LNCAP (cell line): ENCODE data around the gene SLCO4A1.

Experiments used
- TF ChIP-seq, protein P1 (sequence below): fragments of 450-650 bp; IDR thresholded peaks from 2 replicates; pipeline ENCODE4 v1.5.1; 2017; ENCODE audit warnings: mild to moderate bottlenecking

Gene SLCO4A1

GRCh38 chr20:62603907-62604785 is 38.2 kb upstream of the SLCO4A1 start:
- TF ChIP-seq, protein P1, sequence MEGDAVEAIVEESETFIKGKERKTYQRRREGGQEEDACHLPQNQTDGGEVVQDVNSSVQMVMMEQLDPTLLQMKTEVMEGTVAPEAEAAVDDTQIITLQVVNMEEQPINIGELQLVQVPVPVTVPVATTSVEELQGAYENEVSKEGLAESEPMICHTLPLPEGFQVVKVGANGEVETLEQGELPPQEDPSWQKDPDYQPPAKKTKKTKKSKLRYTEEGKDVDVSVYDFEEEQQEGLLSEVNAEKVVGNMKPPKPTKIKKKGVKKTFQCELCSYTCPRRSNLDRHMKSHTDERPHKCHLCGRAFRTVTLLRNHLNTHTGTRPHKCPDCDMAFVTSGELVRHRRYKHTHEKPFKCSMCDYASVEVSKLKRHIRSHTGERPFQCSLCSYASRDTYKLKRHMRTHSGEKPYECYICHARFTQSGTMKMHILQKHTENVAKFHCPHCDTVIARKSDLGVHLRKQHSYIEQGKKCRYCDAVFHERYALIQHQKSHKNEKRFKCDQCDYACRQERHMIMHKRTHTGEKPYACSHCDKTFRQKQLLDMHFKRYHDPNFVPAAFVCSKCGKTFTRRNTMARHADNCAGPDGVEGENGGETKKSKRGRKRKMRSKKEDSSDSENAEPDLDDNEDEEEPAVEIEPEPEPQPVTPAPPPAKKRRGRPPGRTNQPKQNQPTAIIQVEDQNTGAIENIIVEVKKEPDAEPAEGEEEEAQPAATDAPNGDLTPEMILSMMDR, result no peak

GRCh38 chr20:62604796-62605195 is 37.5 kb upstream of the SLCO4A1 start:
- TF ChIP-seq, protein P1, result no peak

DNA sequence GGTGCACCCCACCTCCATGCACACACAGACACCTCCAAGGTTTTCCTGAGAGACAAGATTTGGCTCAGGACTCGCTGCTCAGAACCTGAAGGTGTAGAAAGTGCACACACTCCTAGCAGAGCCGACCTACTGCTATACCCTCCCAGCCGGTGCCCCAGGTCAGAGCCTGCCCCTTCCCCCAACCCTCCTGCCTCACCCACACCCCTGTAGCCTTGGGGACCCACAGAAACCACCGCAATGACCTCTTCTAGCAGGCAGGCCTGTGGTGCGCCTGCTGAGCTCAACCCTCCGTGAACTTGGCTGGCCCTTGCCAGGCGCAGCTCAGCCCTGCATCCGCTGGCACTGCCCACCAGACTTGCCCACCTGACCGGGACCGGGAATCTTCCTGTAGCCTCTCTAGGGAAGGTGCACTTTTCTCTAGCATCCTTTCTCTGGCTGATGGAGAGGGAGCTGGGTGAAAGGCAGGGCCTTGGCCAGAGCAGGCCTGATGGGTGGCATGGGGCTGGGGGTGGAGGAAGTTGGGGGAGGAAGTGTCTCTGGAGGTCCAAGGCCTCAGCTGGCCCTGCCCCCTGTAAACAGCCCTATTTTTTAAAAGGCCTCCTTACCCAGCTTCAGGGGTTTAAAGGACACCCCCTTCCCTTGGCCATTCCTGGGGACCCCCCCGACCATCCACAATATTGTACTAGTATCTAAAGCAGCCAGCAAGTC is 36.9 kb upstream of the SLCO4A1 start:
- TF ChIP-seq, protein P1, result no peak

DNA sequence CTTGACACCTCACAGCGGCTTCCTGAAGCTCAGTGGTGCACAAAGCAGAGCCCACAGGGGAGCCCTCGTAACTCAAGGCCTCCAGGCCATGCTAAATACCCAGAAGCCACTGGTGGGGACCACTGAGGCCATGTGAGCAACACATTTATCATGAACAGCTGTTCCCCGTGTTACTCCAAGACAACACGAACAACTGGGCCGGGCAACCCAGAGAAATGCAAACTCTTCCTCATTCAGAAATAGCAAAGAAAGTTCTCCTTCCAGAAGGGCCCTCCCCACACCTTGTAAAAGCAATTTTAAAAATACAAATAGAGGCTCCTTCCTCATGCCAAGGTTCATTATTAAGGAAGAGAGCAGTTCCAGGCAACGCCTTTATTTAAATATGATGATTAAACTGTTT is 36.3 kb upstream of the SLCO4A1 start:
- TF ChIP-seq, protein P1, result no peak

- TF ChIP-seq, protein P1, result no peak
Measured at GRCh38 chr20:62606551-62607201, 35.6 kb upstream of the SLCO4A1 start.

DNA sequence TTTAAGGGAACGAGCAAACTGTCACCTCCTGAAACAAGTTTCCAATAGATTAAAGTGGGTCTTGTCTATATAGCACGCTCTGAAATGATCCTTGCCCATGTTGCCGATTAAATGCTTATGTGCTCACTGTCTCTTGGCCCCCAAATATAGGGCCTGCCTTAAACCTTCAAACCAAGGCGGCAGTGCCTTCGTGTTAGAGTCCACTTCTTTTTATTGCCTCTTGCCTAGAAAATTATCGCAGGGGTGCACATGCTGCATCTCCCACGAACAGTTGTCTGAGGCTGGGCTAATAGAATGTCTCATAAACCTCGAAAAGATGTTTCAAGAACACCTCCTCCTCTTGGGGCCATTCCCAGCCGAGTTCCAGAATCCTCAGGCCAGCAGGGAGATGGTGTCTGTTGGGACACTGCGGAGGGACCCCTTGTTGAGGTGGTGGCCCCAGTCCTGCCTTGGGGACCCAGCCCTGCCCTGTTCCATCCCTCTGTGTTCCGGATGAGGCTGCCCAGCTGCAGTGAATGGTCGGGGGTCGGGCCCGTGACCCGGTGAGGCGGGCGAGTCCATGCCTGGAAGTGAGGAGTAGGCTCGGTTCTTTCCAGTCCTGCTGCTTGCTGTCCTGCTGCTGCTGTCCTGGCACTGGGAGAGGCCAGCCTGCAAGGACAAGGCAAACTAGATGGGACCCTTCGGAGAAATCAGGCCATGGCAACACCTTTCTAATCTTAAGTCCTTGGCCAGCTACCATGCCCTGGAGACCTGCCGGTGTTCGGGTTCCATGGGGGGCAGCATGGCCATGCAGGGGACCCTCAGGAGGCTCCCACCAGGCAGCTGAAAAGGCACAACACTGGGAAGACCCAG is 34.7 kb upstream of the SLCO4A1 start:
- TF ChIP-seq, protein P1, result no peak

- TF ChIP-seq, protein P1, result no peak
Measured at GRCh38 chr20:62608218-62608565, 34.1 kb upstream of the SLCO4A1 start.
